ENCODE measurements around the gene GOLM1. TPM values are rescaled to one million over a fixed set of nuclear protein-coding genes. Genes with fewer than 3 reads are reported as not detected.

Gene GOLM1
- total and polyA plus RNA-seq, 10 donors = 4.8 to 76.3 (median 48.9) TPM

DNA sequence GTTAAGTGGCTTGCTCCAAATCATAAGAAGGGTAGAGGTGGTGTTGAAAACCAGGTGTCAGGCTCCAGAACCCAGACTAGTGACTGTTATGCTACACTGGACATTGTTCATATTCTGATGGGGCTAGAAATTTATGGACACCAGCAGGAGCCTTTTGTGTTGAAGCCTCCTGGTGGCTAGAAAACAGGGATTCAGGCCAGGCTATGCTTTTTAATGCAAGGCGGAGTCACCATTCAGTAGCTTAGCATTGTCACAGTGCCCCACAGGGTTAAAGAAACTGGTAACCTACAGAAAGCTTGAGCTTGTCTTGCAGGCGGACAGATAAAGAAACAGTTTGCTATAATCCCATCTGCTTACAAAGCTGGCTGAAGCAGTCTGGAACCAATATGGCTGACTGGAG, 23.0 kb upstream of the GOLM1 start:
- WGBS, 5 donors = 92 to 100% (median 96%) methylated on average over 2 of the region's 2 CpGs
- no peak for DNase-seq
- Histone ChIP-seq H3K36me3 (no peaks in the 10 kb centered on the region), H3K27me3 (replicated peaks in 1 of 7) (no peaks in the 10 kb centered on the region), H3K4me1 (no peaks in the 10 kb centered on the region), H3K27ac (no peak overlapping the region), H3K4me3 (no peak overlapping the region), H3K9me3 (no peaks in the 10 kb centered on the region)
- intact Hi-C loops (cut with DNase I; ENCODE audit: low total_unique reads) = no loop called here
- TF ChIP-seq POLR2AphosphoS5 (IDR thresholded peaks at IDR 0.05) = no peak
- no peak for TF ChIP-seq CTCF (IDR thresholded peaks at IDR 0.05 in 8 of 11, conservative IDR thresholded peaks at IDR 0.05 in 3 of 11)
- no peak for TF ChIP-seq POLR2A (IDR thresholded peaks at IDR 0.05)

DNA sequence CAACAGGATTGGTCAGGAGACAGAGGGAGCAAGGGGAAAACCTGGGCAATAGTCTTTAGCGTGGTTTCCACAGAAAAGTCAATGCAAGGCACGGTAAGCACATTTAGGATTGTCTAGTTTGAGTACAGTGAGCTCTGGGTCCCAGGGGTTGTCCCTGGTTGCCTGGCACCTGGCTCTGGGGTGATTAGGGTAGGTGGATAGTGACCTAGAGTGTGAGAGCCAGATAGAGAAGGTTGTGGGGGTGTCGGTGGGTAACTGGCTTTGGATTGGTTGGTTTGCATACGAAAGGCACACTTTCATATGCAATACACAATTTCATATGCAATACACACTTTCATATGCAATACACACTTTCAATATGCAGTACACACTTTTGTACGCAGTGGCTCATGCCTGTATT, 20.1 kb upstream of the GOLM1 start:
- Histone ChIP-seq H3K9me3 (no peaks in the 10 kb centered on the region), H3K4me3 (no peak overlapping the region), H3K36me3 (no peaks in the 10 kb centered on the region), H3K27me3 (replicated peaks in 1 of 7) (no peaks in the 10 kb centered on the region), H3K4me1 (no peaks in the 10 kb centered on the region), H3K27ac (no peak overlapping the region)
- intact Hi-C loops (cut with DNase I; ENCODE audit: low total_unique reads) = no loop called here
- DNase-seq = no peak
- TF ChIP-seq POLR2A (IDR thresholded peaks at IDR 0.05) = no peak
- no peak for TF ChIP-seq POLR2AphosphoS5 (IDR thresholded peaks at IDR 0.05)
- TF ChIP-seq CTCF (IDR thresholded peaks at IDR 0.05 in 8 of 11, conservative IDR thresholded peaks at IDR 0.05 in 3 of 11) = no peak
- 83 to 95% (median 91%) methylated on average over 5 of the region's 5 CpGs for WGBS, 5 donors

- intact Hi-C loops (cut with DNase I; ENCODE audit: low total_unique reads) = no loop called here
- H3K4me1 ChIP-seq = no peaks in the 10 kb centered on the region
- no peaks in the 10 kb centered on the region for H3K9me3 ChIP-seq
- DNase-seq = no peak
- H3K27me3 ChIP-seq (replicated peaks in 1 of 7) = no peaks in the 10 kb centered on the region
- no peak overlapping the region for H3K4me3 ChIP-seq
- H3K36me3 ChIP-seq = no peaks in the 10 kb centered on the region
- H3K27ac ChIP-seq = no peak overlapping the region
- 80 to 88% (median 80%) methylated on average over 9 of the region's 9 CpGs for WGBS, 5 donors
- TF ChIP-seq CTCF (IDR thresholded peaks at IDR 0.05 in 8 of 11, conservative IDR thresholded peaks at IDR 0.05 in 3 of 11) (no peak), POLR2A (IDR thresholded peaks at IDR 0.05) (no peak), POLR2AphosphoS5 (IDR thresholded peaks at IDR 0.05) (no peak)
These were observed 17.1 kb upstream of the GOLM1 start for GRCh38 chr9:86116425-86116824.

DNA sequence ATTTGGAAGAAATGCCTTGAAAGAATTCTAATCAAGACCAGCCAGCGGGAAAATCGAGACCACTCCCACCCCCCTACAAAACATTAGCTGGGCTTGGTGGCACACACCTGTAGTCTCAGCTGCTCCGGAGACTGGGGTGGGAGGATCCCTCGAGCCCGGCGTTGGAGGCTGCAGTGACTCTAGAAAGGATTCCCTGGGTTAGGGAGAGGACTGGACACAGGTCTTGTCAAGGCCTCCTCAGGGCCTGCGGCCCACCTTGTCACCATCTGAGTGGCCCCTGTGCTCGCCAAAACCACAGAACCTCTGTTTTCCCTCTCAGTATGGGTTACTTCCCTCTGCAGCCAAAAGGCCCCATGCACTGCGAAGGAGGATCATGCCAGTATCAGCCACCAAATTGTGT, 16.5 kb upstream of the GOLM1 start:
- Histone ChIP-seq H3K27me3 (replicated peaks in 1 of 7) (no peaks in the 10 kb centered on the region), H3K9me3 (no peaks in the 10 kb centered on the region), H3K4me1 (no peaks in the 10 kb centered on the region), H3K27ac (no peak overlapping the region), H3K36me3 (no peaks in the 10 kb centered on the region), H3K4me3 (no peak overlapping the region)
- intact Hi-C loops (cut with DNase I; ENCODE audit: low total_unique reads) = no loop called here
- TF ChIP-seq CTCF (IDR thresholded peaks at IDR 0.05 in 8 of 11, conservative IDR thresholded peaks at IDR 0.05 in 3 of 11) (no peak), POLR2AphosphoS5 (IDR thresholded peaks at IDR 0.05) (no peak), POLR2A (IDR thresholded peaks at IDR 0.05) (no peak)
- WGBS, 5 donors = 76 to 92% (median 88%) methylated on average over 8 to 9 of the region's 9 CpGs
- no peak for DNase-seq

Measured in spleen (tissue), 11 donors.